K562 treated with DMSO at 1 percent for 24 hours (cell line): Measurements from ENCODE around the gene CFAP69. TPM values are rescaled to one million over a fixed set of nuclear protein-coding genes. Genes with fewer than 3 reads are reported as not detected.

Source experiments
- total RNA-seq: library from RNA; unstranded; fragments of 300-600 nt; gene quantifications from 2 replicates; pipeline ENCODE4 v1.2.3, GENCODE V29; 2022; ENCODE audit warnings: low read depth; ENCODE audit not compliant: insufficient read depth

Gene CFAP69
- 0.32 and 2.0 TPM in 2 replicates for total RNA-seq

GRCh38 chr7:90244909-90245851 is at the start of gene CFAP69:
Gene CFAP69, plus strand, starts transcription at chr7:90245174. Its CDS starts 251 bp downstream, at chr7:90245425.

GRCh38 chr7:90211391-90212148 is 33.4 kb upstream of the CFAP69 start, which contains the start of gene STEAP2:
Gene STEAP2, plus strand, starts transcription at chr7:90211740. Its CDS starts 13,343 bp downstream, at chr7:90225083.

GRCh38 chr7:90320801-90321494 is 76.0 kb downstream of the CFAP69 start, which contains the start of gene FAM237B:
Gene FAM237B, minus strand, starts transcription at chr7:90321304. Its CDS starts 1,556 bp downstream, at chr7:90319748.

GRCh38 chr7:90346336-90347125 is 101.6 kb downstream of the CFAP69 start, which contains the start of gene GTPBP10:
Gene GTPBP10, plus strand, starts transcription at chr7:90346716. Its CDS starts 26 bp downstream, at chr7:90346742.

Other genes with a start within 250 kb of the CFAP69 start
- gene STEAP1, start 90.7 kb upstream of the CFAP69 start, total RNA-seq: 0.93 and 0.97 TPM in 2 replicates
- not detected in 2 replicates for gene STEAP2, start 33.4 kb upstream of the CFAP69 start, total RNA-seq
- not detected in 2 replicates for gene FAM237B, start 76.1 kb downstream of the CFAP69 start, total RNA-seq
- 6.5 and 12.9 TPM in 2 replicates for gene GTPBP10, start 101.5 kb downstream of the CFAP69 start, total RNA-seq
- 11.0 and 11.4 TPM in 2 replicates for gene CLDN12, start 158.3 kb downstream of the CFAP69 start, total RNA-seq
- gene PTTG1IP2, start 224.5 kb downstream of the CFAP69 start, total RNA-seq: not detected in 2 replicates